Stimulated activated CD4-positive, alpha-beta T cell treated with anti-CD3 and anti-CD28 coated beads, TNF-alpha, amount 100 ng/mL, for 24 hours (primary cell): ENCODE measurements around the gene IFITM5.
"Not testable (repeated sequence)": the region's sequence is repeated elsewhere in the genome, so short reads cannot be mapped to it uniquely, and the experiment has no call there.

Source experiments
- DNase-seq, 3 experiments: peaks; one replicate each; pipeline ENCODE4 v3.0.0-alpha.2; 2020; ENCODE audit warnings: low read depth in 3 of 3

The IFITM5 gene

GRCh38 chr11:295351-296170, 3.8 kb downstream of the IFITM5 start:
- DNase-seq, result no peak

GRCh38 chr11:294780-295179, 4.5 kb downstream of the IFITM5 start:
- no peak for DNase-seq

DNA sequence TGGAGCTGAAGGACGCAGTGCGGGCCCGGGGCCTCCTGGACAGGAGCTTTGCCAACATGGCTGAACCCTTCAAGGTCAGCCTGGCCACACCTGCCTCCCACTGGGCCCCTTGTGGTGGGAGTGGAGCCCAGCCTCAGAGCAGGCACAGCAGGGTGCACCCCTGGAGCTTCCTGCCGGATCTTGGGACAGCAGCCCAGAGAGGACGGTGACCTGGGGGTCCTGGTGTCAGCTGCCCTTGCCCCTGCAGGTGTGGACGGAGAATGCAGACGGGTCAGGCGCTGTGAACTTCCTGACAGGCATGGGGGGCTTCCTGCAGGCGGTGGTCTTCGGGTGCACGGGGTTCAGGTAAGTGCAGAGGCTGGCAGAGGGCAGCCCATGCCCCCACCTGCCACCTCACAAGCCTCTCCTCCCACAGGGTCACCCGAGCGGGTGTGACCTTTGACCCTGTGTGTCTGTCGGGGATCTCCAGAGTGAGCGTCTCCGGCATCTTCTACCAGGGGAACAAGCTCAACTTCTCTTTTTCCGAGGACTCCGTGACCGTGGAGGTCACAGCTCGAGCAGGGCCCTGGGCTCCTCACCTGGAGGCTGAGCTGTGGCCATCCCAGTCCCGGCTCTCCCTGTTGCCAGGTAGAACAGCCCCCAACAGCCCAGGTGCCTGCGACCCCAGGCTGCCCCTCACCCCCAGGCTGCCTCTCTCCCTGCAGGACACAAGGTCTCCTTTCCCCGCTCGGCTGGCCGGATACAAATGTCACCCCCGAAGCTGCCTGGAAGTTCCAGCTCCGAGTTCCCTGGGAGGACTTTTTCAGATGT, 5.3 kb downstream of the IFITM5 start:
- DNase-seq, result no peak

GRCh38 chr11:293271-293851, 6.0 kb downstream of the IFITM5 start:
- DNase-seq, result no peak

- DNase-seq, result no peak
These were observed 6.9 kb downstream of the IFITM5 start for GRCh38 chr11:292211-293121.

- no peak for DNase-seq
These were observed 7.8 kb downstream of the IFITM5 start for GRCh38 chr11:291281-292210.

GRCh38 chr11:290621-291231, 8.6 kb downstream of the IFITM5 start:
- no peak for DNase-seq

DNA sequence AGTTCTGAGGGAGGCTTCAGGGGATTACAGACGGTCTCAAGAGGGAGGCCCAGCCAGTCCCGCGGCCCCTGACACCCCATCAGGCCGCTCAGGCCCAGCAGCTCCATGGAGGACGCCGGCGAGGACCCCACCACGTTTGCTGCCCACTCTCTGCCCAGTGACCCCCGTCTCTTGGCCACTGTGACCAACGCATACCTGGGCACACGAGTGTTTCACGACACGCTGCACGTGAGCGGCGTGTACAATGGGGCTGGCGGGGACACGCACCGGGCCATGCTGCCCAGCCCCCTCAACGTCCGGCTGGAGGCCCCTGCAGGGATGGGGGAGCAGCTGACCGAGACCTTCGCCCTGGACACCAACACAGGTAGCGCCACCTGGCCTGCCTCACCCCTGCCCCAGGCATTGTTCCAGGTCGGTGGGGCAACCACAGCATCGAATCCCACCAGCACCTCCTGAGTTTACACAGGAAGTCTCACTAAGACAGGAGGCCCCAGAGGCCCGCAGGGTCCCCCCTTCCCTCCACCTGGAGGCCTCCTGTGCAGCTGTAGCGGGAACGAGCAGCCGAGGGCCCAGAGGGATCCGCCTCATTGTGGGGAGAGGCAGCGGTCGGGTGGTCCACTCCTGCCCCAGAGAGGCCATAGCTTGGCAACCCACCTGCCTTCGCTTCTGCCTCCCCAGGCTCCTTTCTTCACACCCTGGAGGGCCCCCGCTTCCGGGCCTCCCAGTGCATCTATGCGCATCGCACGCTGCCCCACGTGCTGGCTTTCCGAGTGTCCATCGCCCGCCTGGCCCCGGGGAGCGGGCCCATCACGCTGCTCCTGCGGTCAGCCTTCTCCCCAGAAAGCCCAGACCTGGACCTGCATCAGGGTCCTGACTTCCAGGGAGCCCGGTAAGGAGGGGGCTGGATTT, 9.4 kb downstream of the IFITM5 start:
- no peak for DNase-seq

DNA sequence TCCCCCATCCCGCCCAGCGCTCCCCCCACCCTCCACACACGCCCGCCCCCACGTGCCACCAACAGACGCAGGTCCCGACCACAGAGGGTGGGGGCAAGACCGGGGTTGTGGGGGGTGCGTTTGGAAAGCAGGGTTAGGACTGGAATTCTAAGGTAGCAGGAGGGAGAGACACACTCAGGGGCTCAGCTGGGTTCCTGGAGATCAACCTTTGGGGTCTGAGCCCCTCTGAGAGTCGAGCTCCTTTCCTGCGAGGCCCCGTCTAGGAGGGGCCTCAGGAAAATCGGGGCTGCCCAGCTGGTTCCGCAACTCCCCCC, 10.0 kb downstream of the IFITM5 start:
- no peak for DNase-seq

- no peak for DNase-seq
These were observed 10.6 kb downstream of the IFITM5 start, which contains the start of gene PGGHG for GRCh38 chr11:288478-289397. Gene PGGHG, plus strand, starts transcription at chr11:289126. Its CDS starts 691 bp downstream, at chr11:289817.

- no peak for DNase-seq
These were observed 11.4 kb downstream of the IFITM5 start for GRCh38 chr11:287821-288477.

GRCh38 chr11:286977-287820, 12.1 kb downstream of the IFITM5 start:
- not testable (repeated sequence) for DNase-seq

- no peak for DNase-seq
These were observed 13.5 kb downstream of the IFITM5 start for GRCh38 chr11:285894-286220.

- DNase-seq, result no peak
These were observed 14.1 kb downstream of the IFITM5 start for GRCh38 chr11:285021-285893.
